ENCODE measurements around the gene NEURL2. TPM values are rescaled to one million over a fixed set of nuclear protein-coding genes. Genes with fewer than 3 reads are reported as not detected.

NEURL2 gene
- polyA plus RNA-seq, 3 donors, result 0.14 to 1.1 TPM; not detected in 1

DNA sequence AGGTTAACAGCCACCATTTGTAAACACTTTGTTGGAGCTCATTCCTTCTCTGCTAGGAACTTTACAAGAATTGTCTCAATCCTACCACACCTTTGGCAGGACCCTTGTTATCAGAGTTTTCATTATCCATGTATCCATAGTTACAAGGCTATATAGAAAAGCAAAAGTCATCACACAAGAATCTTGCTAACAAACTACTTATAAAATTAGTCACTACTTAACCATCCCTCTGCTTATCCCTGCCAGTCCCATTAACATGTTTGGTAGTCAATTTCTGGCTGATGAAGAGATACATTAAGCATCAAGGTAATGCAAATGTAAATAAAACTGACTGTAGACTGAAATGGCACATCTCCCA, 23.2 kb downstream of the NEURL2 start:
- Mint-ChIP-seq H3K4me3 (no peak overlapping the region), H3K27ac (no peak overlapping the region), H3K4me1 (peaks cover 4% of the 10 kb centered on the region), H3K27me3 (ENCODE audit: low read depth in 3 of 3) (peaks cover 0 to 3% (median 0%) of the 10 kb centered on the region in 3 donors), H3K9me3 (no peaks in the 10 kb centered on the region), H3K36me3 (peaks cover 10 to 16% of the 10 kb centered on the region in 2 donors)
- Histone ChIP-seq H3K9ac (ENCODE audit: insufficient read depth, low read length, poor library complexity, severe bottlenecking) (no peak overlapping the region), H3K36me3 (replicated peaks in 1 of 2; ENCODE audit: control insufficient read depth in 1 of 2, insufficient read depth in 2 of 2, low read length in 2 of 2) (no peaks in the 10 kb centered on the region), H3K9me3 (replicated peaks in 1 of 2; ENCODE audit: control insufficient read depth in 1 of 2, insufficient read depth in 1 of 2, low read length in 2 of 2) (no peaks in the 10 kb centered on the region), H4K20me1 (ENCODE audit: insufficient read depth, low read length) (no peaks in the 10 kb centered on the region), H3K27ac (ENCODE audit: low read depth in 1 of 2, low read length in 2 of 2) (no peak overlapping the region), H3K27me3 (ENCODE audit: control insufficient read depth in 2 of 2, insufficient read depth in 2 of 2, low read length in 2 of 2) (no peaks in the 10 kb centered on the region), H3K4me2 (replicated peaks; ENCODE audit: extremely low read depth, low read length, poor library complexity, severe bottlenecking) (no peak overlapping the region), H3K79me2 (ENCODE audit: insufficient read depth, low read length) (peaks cover 4% of the 10 kb centered on the region), H3K4me1 (ENCODE audit: control insufficient read depth in 1 of 2, insufficient read depth in 2 of 2, low read length in 2 of 2) (no peaks in the 10 kb centered on the region), H2AFZ (ENCODE audit: insufficient read depth, low read depth, low read length, poor library complexity, severe bottlenecking) (no peak overlapping the region), H3K4me3 (replicated peaks in 1 of 3; ENCODE audit: low read depth in 2 of 3, low read length in 3 of 3) (no peak overlapping the region)
- no peak for TF ChIP-seq CTCF (IDR thresholded peaks at IDR 0.05)
- no peak for DNase-seq
- intact Hi-C loops (cut with micrococcal nuclease), result no loop called here

GRCh38 chr20:45867136-45867818, 23.7 kb downstream of the NEURL2 start:
- Mint-ChIP-seq H3K4me3 (no peak overlapping the region), H3K4me1 (peaks cover 4% of the 10 kb centered on the region), H3K36me3 (peaks cover 5 to 10% of the 10 kb centered on the region in 2 donors), H3K27me3 (ENCODE audit: low read depth in 3 of 3) (peaks cover 0 to 3% (median 0%) of the 10 kb centered on the region in 3 donors), H3K27ac (no peak overlapping the region), H3K9me3 (no peaks in the 10 kb centered on the region)
- Histone ChIP-seq H2AFZ (ENCODE audit: insufficient read depth, low read depth, low read length, poor library complexity, severe bottlenecking) (no peak overlapping the region), H3K4me2 (replicated peaks; ENCODE audit: extremely low read depth, low read length, poor library complexity, severe bottlenecking) (no peak overlapping the region), H3K4me1 (ENCODE audit: control insufficient read depth in 1 of 2, insufficient read depth in 2 of 2, low read length in 2 of 2) (no peaks in the 10 kb centered on the region), H3K9me3 (replicated peaks in 1 of 2; ENCODE audit: control insufficient read depth in 1 of 2, insufficient read depth in 1 of 2, low read length in 2 of 2) (no peaks in the 10 kb centered on the region), H3K27me3 (ENCODE audit: control insufficient read depth in 2 of 2, insufficient read depth in 2 of 2, low read length in 2 of 2) (no peaks in the 10 kb centered on the region), H3K9ac (ENCODE audit: insufficient read depth, low read length, poor library complexity, severe bottlenecking) (no peak overlapping the region), H4K20me1 (ENCODE audit: insufficient read depth, low read length) (no peaks in the 10 kb centered on the region), H3K4me3 (replicated peaks in 1 of 3; ENCODE audit: low read depth in 2 of 3, low read length in 3 of 3) (no peak overlapping the region), H3K27ac (ENCODE audit: low read depth in 1 of 2, low read length in 2 of 2) (no peak overlapping the region), H3K36me3 (replicated peaks in 1 of 2; ENCODE audit: control insufficient read depth in 1 of 2, insufficient read depth in 2 of 2, low read length in 2 of 2) (no peaks in the 10 kb centered on the region), H3K79me2 (ENCODE audit: insufficient read depth, low read length) (peaks cover 4% of the 10 kb centered on the region)
- no peak for DNase-seq
- no peak for TF ChIP-seq CTCF (IDR thresholded peaks at IDR 0.05)
- WGBS (ENCODE audit: insufficient coverage), result 100% methylated on average over 1 of the region's 6 CpGs
- intact Hi-C loops (cut with micrococcal nuclease), result no loop called here
